HG03139 (cell line): ENCODE measurements around the gene CD7.

Experiments
- ATAC-seq: cut with Tn5 transposase; IDR thresholded peaks from one replicate; pipeline ENCODE4 v1.9.1; 2021; ENCODE audit not compliant: unreplicated experiment

Gene CD7

DNA sequence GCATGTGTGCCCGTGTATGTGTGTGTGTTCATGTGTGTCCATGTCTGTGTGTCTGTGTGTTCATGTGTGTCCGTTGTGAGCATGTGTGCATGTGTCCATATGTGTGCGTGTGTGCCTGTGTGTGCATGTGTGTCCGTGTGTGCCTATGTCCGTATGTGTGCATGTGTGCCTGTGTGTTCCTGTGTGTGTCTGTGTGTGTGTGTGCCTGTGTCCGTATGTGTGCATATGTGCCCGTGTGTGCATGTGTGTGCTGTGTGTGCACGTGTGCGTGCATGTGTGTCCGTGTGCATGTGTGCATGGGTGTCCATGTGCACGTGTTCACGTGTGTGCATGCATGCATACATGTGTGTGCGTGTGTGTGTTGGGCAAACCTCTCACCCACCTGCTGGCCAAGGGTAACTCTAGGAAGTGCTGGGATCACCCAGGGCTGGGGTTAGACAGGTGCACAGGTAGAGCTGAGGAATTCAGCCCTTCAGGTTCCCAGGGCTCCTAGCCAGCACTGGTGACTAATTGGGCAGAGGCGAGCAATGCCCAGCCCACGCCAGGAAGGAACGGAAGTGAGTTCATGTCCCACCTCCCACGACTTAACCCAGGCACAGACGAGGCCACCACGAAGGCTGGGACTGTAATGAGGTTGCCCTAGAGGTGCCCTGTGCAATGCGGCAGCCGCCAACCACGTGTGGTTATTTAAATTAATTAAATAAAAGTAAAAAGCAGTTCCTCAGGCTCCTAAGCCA is 35.7 kb downstream of the CD7 start:
- ATAC-seq, result no peak

DNA sequence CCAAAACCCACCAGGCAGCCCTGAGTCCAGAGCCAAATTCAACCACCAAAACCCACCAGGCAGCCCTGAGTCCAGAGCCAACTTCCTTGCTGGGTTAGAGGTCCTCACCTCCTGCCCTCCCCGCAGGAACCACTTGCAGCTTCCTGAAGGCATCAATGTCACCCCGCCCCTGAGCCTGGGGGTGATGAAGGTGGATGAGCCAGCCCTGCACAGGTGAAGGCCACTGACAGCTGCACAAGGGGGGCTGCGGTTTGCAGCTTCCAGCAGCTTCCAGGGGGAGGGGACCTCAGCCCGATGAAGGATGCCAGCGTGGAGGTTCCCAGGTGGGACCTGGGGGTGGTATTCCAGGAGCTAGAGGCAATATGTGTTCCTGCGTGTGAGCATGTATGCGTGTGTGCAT is 36.3 kb downstream of the CD7 start:
- no peak for ATAC-seq

- no peak for ATAC-seq
These were observed 36.9 kb downstream of the CD7 start for GRCh38 chr17:82280537-82280936.

- ATAC-seq, result no peak
These were observed 38.5 kb downstream of the CD7 start for GRCh38 chr17:82278786-82279391.

DNA sequence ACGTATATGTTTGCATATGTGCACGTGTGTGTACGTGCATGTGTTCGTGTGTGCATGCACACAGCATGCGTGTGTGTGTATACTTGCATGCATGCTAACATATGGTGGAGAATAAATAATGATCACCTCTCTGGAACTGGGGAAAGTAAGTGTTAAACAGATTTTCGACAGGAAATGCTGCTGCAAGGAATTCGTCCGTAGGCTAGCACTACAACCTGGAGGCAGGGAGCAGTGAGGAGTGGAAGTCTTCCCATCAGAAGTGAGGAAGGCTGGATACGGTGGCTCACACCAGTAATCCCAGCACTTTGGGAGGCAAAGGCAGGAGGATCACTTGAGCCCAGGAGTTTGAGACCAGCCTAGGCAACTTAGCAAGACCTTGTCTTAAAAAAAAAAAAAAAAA is 39.1 kb downstream of the CD7 start:
- ATAC-seq, result no peak

GRCh38 chr17:82277851-82278250 is 39.6 kb downstream of the CD7 start:
- ATAC-seq, result no peak

- ATAC-seq, result no peak
These were observed 40.5 kb downstream of the CD7 start for GRCh38 chr17:82276938-82277337.

DNA sequence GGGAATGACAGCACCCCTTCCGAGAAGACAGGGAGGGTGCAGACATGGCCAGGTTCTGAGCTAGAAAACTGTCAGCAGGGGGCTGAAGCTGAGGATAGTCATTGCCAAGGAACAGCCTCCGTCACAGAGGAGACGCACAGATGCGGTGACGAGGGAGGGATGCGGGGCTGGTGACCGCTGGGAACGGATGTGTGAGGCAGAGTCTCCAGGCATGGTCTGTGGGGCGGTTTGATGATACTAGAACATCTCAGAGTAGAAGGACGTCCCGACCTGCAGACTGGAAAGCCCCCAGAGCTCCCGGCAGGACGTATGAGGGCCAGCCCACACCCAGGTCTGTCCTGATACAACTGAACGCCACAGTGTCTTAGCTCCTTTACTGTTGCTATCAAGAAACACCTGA is 42.1 kb downstream of the CD7 start:
- ATAC-seq, result no peak

GRCh38 chr17:82274134-82275020 is 43.0 kb downstream of the CD7 start:
- ATAC-seq, result no peak

DNA sequence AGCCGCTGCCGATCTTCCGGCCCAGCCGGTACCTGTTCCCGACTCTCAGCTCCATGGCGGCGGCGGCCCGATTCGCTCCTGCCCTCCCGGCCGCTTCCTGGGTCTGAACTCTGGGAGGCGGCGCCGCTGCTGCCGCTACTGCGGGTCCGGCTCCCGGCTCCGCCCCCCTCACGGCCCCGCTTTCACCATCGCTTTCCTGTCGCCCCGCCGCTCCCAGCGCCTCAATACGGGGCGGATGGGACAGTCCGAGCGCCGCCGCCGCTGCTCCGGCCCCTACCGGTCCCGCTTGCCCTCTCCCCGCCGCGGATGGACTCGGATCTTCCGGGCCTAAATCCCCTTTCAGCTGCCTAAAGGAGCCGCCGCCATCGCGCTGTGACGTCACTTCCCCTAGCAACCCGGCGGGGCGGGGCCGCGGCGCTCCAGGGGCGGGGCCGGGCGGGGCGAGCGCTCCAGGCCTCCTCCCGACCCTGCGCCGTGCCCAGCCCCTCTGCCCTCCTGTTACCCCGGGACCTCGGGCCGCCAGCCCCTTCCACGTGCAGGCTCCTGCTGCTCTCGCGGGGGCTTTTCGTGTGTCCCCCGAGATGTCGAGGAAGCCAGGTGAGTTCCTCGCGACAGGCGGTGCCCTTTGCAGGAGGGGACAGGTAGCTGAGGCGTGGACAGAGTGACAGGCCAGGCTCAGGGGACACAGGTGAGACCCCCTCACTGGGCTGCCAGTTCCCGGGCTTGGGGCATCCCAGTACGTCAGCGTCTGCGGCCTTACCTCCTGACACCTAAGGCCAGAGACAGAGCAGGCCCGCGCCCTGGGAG is 43.9 kb downstream of the CD7 start, which contains the start of gene CSNK1D:
TSS of gene CSNK1D (minus strand) at position 374 of the 807 bp plus-strand sequence. CDS start at position 55, 319 bp downstream.
- ATAC-seq, result peak; percentile 51

- ATAC-seq, result peak; percentile 24
These were observed 44.7 kb downstream of the CD7 start for GRCh38 chr17:82272495-82273326.

DNA sequence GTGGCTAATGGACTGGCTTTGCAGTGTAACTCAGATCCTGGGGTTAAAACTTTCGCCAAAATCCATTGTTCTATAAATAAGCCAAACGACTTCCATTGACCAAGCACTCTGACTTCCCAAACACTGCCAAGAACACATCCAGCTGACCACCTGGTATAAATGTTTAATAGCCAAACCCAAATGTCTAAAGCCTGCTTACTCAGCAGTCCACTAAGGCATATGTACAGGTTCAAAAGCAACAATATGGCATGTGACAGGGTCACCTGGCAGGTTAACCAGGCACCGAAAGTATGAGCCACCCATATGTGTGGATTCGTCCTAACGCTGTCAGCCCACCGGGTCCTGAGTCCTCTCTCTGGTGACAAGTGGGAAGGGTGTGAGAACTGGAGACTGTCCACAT is 46.0 kb downstream of the CD7 start:
- ATAC-seq, result no peak

GRCh38 chr17:82270651-82271050 is 46.8 kb downstream of the CD7 start:
- ATAC-seq, result no peak

GRCh38 chr17:82269882-82270500 is 47.4 kb downstream of the CD7 start:
- no peak for ATAC-seq

- no peak for ATAC-seq
These were observed 48.1 kb downstream of the CD7 start for GRCh38 chr17:82269138-82269881.

DNA sequence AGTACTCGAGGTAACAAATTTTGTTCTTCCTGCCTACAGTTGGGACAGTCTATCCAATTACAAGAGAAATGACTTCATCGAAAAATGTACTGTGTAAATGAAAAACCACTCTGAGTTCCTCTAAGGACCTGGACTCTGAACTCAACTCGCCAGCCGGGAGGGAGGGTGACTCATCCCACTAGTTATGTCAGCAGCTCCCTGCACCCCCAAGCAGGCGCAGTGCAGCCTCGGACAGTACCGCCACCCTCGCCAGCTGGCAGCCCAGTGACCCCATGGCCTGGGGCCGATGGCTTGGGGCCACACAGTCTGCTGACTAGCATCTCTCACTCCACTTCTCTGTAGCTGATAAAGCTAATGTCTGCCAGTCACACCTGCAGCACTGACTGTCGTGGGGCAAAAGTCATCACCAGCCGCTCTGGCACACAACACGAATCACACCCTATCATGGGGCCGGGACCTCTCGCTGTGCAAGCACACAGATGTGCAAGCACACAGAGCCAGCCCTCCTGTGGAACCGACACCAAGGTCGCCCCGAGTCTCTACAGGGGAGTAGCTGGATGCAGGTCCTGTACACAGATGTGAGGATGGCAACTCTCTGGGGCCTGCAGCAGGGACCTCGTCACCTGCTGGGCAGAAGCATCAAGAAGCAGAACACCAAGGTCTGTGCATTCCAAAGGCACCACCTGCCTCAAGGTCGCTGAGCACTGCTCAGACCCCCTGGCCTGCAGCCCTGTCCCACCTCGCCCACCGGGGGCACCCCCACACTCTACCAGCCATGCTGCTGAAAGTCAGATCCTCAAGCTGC is 49.6 kb downstream of the CD7 start:
- ATAC-seq, result no peak

GRCh38 chr17:82266142-82266541 is 51.3 kb downstream of the CD7 start:
- no peak for ATAC-seq
